GM11168 (cell line): ENCODE data around the gene C1GALT1.

Experiments used
- in situ Hi-C: fragments of 300-500 bp; cut with MboI; formaldehyde crosslinking; loops from one replicate; pipeline ENCODE4 v1.12.0; 2022; ENCODE audit warnings: low sequenced_read_pairs; ENCODE audit not compliant: unreplicated experiment

C1GALT1 gene

DNA sequence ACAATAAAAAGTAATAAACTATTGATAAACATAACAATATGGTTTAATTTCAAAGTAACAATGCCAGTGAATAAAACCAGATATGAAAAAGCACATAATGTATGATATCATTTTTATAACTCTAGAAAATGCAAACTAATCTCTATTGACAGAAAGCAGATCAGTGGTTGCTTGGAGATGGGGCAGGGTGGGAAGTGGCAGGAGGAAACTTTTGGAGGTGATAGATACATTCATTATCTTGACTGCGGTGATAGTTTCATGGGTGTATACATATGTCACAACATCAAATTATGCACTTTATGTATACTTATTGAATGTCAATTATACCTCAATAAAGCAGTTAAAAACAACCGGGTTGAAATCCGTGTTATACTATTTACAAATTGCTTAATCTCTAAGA is 16.0 kb upstream of the C1GALT1 start:
- in situ Hi-C loops, result no loop called here

DNA sequence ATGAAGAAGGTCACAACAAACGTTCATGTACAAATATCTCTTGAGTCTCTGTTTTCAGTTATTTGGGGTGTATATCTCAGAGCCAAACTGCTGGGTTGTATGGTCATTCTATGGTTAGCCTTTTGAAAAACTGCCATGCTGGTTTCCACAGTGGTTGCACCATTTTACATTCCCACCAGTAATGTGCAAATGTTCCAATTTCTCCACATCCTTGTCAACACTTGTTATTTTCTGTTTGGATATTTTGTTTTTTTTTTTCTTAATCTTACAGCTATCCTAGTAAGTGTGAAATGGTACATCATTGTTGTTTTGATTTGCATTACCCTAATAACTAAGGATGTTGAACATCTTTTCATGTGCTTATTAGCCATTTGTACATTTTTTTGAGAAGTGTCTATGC is 13.0 kb upstream of the C1GALT1 start:
- in situ Hi-C loops, result no loop called here

DNA sequence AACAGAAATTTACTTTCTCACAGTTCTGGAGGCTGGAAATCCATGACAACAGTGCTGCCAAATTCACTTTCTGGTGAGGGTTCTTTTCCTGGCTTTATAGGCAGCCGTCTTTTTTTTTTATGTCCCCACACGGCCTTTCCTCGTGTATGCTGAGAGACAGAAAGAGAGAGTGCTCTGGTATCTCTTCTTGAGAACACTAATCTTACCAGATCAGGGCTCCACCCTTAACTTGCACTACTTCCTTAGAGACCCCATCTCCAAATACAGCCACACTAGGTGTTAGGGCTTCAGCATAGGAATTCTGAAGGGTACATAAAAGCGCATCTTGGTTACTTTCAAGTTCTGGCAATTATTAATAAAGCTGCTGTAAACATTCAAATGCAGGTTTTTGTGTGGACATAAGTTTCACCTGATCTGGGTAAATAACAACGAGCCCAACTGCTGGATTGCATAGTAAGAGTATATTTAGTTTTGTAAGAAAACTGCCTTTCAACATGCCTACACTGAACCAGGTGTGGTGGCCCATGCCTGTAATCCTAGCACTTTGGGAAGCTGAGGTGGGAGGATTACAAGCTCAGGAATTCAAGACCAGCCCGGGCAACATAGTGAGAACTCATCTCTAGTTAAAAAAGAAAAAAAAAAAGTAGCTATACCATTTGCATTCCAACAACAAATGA is 8.2 kb upstream of the C1GALT1 start:
- in situ Hi-C loops, result no loop called here

DNA sequence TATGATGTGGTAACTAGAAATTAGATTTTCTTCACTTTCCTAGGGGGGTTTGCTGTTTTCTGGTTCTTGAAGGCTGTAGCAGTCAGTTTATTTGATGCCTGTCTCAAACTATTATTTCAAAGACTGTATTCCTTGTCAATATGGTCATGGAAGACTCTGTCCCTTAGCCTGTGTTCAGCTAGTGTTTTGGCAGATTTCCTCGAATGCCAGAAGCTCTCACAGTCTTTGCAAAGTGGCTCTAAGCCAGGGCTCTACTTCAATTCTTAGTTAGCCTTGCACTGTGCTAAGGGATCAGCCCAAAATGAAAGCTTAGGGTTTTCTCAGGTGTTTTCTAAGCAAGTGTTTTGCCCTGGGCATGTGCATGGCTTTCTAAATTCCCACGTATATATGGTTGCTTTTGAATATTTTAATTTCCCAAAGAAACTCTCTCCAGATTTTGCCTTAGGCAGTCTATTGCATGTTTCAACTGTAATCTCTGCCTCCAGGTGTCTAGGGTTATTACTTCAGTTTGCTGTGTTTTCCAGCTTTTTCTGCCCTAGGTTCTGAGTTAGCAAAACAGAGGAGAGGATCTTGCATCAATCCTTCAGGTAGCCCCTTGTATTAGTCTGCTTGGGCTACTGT is 7.2 kb upstream of the C1GALT1 start:
- in situ Hi-C loops, result no loop called here

DNA sequence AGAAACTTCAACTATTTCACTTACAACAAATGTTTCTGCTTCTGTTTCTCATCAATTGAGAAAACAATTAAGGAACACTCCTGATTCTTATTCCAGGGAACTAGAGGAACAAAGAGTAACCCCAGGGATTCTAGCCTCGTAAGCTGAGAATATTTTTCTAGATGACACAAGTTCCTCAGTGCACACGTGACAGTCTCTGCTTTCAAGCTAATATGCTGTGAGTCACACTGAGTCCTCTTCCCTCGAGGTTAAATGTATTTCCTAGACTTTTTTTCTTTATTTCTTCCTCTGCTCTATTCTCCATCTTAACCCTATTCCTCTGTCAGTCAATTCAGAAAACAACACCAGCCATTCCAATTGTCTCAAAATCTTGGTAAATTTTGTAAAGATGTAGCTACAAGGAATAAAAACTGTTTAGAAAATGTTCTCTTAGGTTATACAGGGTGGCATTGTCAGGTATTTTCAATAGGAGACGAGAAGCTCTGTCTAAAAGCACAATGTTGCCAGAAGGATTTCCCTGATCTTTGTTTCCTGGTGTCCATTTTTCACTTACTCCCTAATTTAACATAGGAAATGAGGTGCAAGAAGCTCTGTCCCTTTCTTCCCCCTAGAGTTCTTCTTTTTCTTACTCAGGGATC is 5.8 kb upstream of the C1GALT1 start:
- in situ Hi-C loops, result no loop called here

DNA sequence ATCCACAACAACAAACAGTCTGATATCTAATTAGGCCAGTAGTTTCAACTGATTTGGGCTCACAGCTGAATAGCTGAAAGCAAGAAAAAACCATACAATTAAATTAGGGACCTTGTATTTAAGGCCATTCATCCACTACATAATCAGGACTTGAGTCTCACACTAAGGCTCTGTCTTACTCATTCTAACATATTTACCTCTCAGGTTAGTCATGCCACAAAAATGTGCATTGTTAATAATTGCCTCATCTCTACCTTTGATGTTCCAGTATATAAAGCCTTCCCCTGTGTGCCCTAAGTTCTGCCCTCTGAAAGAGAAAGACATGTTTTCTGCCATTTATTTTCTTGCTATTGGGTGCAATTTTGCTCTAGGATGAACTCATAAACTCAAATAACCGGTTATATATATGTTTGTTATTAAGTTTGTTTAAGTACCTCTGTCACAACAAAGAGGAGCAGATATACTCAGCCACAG is 5.3 kb upstream of the C1GALT1 start:
- in situ Hi-C loops, result no loop called here

DNA sequence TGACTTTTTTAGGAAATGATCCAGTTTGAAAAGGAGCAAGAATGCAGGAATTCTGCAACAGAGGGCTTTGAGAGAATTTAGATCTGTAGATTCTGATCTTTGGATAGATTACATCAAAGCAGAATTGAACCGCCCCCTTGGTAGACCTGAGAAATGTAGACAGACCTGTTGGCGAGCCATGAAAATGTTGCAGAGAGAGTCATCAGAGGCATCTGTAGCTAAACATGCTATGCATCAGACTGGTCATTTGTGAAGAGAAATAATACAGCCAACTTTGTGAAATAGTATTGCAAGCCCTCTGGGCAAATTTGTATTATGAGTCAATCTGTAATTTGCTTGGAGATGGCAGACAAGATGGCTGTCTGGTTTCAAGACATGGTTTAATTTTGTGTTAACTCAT is 4.3 kb upstream of the C1GALT1 start:
- in situ Hi-C loops, result no loop called here

DNA sequence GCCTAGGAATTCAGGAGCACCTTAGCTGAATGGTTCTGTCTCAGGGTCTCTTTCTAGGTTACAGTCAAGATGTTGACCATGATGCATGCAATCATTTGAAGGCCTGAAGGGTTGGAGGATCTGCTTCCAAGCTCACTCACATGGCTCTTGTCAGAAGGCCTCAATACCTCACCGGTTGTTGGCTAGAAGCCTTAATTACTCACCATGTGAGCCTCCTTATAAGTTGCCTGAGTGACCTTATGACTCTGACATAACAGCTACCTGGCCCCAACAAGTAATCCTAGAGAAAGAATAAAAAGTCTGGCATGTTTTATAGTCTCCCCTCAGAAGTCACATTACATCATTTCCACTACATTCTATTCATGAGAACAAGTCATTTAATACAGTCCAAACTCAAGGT is 3.4 kb upstream of the C1GALT1 start:
- in situ Hi-C loops, result no loop called here

DNA sequence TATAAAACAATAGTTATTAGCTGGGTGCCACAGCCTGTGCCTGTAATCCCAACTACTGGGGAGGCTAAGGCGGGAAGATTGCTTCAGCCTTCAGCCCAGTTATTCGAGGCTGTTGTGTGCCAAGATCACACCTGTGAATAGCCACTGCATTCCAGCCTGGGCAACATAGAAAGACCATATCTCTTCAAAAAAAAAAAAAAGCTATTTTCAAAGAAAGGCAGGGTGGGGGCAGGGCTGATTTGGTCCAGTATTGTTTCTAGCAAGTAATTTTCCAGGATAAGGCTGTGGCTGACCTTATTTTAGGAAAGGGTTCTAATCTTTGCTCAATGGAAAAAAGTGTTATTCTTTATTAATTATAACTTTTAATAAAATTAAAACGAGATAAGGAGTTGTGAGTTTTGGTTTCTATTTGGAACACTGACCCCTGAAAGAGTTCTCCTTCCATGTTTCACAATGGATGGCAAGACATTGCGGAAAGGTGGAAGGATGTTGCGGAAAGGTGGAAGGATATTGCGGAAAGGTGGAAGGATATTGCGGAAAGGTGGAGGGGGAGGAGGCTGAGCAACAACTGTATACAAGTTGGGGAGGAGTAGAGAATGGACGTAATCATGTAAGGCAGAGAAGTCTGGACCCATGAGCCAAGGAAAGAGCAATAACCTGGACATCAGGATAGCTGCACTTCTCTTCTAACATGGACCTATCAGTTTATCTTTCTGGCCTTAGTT is 1.5 kb upstream of the C1GALT1 start:
- in situ Hi-C loops, result loop anchor here (10.0 kb wide), 2 partner anchors 74 to 354 kb away; partner anchors contain the start of gene COL28A1

DNA sequence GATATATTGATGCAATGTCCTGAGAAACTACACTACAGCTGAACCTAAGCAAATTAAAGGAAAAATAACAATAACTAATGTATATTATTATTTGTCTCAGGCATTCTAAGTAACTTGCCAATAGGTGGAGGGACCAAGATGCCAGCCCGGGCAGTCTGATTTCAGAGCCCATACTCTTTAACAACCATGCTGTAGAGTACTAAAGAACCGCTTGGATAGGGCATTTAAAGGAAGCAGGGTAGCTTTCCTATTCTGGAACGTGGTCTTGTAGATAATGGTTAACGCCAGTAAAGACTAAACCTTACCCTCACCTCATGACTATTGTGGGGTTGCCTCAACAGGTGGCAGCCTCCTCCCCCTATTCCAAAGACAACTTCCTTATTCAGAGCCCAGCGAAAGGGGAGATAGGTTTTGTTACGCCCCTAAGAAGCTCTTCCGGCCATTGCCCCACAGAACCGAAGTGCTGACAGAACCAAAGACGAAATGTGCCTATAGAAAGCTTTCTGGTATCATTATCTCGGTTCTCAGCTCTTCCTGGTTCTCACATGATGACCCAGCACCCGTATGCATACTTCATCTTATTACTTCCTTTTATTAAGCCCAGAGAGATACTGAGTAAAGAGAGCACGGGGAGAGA is 707 bp upstream of the C1GALT1 start:
- in situ Hi-C loops, result loop anchor here (10.0 kb wide), 2 partner anchors 73 to 353 kb away; partner anchors contain the start of gene COL28A1

DNA sequence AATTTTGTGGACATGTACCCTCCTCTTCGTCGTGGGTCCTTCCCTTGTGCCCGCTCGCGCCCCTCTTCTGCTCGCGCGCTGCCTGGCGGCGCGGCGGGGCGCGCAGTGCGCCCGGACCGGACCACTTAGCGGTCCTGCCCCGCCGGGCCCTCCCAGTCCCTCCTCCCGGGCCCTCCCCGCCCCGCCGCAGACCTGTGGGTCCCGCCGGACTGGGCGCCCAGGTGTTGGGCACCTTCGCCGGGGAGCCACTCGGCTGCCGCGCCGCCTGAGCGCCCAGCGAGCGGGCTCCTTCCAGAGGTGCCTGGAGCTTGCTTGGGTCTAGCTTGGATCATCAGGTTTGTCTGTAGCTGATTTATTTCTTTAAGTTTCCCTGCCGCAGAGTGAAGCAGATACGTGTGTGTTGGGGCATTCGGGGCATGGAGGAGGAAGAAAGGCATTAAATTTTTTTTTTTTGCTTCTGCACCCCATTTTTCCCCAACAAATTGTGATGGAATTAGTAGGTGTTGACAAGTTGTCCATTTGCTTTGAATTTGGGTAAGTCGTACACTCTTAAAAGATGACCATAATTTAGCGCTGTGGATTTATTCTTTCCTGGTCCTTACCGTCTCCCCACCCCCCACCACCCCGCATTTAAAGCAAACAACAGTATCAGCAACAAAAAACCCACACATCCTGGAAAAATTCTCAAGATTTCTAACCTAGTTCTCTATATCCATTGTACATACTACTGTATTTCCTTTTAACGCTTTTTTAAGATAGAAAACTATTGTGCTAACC is 905 bp downstream of the C1GALT1 start:
- in situ Hi-C loops, result loop anchor here (10.0 kb wide), 2 partner anchors 72 to 352 kb away; partner anchors contain the start of gene COL28A1

DNA sequence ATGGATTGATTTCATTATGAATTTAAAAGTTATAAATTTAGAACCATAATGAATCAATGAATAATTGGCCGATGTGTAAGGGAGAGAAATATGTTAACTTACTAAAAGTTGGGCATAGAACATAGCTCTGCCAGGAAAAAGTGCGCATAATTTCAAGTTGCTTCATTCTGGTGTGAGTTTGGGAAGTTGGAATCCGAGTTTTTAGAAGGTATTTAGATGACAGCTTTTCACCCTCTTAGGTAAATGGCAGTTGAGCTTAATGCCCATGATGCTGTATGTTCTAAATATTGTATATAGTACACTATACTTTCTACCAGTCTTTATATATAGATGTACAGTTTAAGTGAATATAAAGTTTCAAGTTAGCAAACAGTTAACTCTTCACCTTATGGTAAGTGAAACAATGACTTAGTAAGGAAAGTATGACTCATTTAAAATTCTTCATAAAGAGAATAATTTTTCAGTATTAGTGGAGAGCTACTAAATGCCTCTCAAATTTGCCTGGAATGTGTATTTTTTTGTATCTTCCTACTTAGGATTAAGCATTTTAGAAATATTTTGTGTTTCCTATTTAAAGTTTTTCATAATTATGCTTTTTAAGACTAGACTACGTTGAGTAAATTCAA is 1.6 kb downstream of the C1GALT1 start:
- in situ Hi-C loops, result loop anchor here (10.0 kb wide), 2 partner anchors 71 to 351 kb away; partner anchors contain the start of gene COL28A1

DNA sequence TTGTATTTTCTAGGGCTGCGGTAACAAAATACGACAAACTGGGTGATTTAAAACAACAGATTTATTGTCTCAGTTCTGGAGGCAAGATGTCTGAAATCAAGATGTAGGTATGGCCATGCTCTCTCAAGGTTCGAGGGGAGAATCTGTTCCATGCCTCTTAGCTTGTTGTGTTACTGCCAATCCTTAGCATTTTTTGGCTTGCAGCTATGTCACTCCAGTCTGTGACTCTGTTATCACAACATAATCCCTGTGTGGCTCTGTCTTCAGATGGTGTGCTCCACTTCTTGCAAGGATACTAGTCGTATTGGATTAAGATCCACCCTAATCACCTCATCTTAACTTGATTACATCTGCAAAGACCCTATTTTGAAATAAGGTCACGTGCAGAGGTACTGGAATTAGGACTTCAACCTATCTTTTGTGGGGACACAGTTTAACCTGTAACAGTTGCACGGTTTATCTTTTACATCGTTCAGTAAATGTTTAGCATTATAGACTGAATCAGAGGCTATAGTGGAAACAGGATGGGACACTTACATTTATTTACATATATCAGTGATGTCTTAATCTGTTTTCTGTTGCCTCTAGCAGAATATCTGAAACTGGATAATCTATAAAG is 3.1 kb downstream of the C1GALT1 start:
- in situ Hi-C loops, result loop anchor here (10.0 kb wide), 2 partner anchors 69 to 349 kb away; partner anchors contain the start of gene COL28A1

DNA sequence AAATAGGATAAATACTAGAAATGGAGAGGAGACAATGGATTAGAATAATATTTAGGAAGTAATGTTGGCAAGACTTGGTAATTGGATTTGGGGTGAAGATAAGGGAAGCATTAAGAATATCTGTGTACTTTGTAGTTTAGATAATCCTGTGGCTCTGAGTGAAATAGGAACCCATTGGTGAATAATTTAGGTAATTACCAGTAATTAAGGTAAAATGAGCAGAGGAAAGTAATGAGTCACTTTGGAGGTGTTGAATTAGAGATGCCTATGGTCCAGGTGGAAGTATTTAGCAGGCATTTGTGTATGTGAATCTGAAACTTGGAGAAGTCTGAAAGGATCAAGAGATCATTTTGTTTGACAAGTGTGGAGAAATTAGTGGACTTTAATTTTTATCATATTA is 5.7 kb downstream of the C1GALT1 start:
- in situ Hi-C loops, result loop anchor here (10.0 kb wide), 2 partner anchors 67 to 347 kb away; partner anchors contain the start of gene COL28A1

DNA sequence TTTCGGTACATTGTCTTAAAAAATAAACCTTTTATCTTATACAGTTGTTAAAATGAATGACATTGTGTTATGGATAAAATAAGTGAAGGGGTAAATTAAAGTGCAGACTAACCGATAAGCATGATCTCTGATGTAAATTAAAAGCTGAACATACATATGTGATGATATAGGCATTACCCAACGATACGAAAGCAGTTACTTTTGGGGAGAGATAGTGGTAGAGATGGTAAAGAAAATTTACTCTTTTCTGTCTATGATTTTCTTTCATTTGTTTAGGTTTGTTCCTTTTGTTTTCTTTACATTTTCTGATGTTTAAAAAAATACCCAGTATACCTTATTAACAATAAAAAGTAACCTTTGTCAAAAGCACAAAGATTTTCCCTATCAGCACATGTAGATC is 6.4 kb downstream of the C1GALT1 start:
- in situ Hi-C loops, result loop anchor here (10.0 kb wide), 2 partner anchors 66 to 346 kb away; partner anchors contain the start of gene COL28A1

DNA sequence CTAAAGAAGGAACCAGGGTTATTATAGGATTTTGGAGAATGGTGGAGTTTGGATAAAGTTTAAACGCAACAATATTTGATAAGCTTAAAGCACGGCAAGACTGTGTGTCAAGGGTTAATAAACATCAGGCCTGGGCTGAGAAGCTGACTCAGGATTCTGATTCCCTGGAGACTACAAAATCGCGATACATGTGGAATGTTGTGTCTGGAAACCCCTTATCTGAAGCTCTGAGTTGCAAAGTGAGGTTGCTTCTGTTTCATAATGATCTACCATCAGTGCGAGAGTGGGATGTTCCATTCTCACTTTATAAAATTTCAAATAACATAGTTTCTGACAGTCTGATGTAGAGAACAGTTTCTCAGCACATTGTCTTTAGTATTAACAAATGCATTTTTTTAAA is 7.8 kb downstream of the C1GALT1 start:
- in situ Hi-C loops, result no loop called here

DNA sequence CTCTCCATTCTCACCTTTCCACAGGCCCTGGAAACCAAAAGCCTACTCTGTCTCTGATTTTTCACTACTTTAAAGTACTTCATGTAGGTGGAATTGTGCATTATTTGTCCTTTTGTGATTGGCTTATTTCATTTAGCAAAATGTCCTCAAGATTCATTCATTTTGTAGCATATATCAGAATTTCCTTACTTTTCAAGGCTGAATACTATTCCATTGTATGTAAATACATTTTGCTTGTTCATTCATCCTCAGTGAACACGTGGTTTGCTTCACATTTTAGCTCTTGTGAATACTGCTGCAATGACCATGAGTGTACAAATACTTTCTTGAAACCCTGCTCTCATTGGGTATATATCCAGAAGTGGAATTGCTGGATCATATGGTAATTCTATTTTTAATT is 8.8 kb downstream of the C1GALT1 start:
- in situ Hi-C loops, result no loop called here
